ENCODE measurements around the gene TSSC4.

TSSC4 gene

DNA sequence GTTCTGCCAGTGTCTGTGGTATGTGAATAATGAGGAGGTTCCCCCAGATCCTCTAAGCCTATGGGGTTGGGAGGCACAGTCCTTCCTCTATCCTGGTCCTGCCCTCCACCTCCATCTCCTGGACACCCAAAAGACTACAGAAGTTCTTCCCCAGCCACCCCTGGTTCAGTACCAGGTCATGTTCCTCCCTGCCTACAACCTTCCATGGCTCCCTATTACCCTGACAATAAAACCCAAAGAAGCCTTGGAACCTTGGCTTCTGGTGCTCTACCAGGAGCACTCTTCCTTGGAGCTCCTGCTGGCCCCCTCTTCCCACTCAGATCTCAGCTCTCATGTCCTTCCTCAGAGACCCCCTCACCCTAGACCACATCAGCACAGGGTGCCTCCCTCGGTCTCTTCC lies 30.8 kb downstream of the TSSC4 start:
- DNase-seq (ENCODE audit: low read depth in 1 of 2, low spot score in 1 of 2), result no peak

DNA sequence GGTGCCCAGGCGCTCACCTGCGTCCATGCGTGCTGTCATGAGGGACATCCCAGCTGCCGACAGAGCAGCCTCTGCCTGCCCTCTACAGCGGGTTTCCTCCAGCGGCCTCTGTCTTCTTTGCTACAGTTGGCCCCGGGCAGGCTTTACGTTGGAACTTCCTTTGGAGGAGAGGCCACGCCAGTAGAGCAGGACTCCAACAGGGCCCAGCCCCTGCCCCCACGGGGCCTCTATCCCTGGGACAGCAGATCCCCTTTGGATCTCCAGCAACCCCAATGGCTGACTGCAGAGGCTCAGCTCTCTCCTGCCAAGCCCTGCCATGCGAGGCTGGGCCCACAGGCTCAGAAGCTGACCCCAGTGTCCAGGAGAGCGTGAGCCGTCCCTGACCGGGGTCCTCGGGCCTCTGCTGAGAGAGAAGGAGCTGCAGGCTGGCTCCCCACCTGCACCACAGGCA lies 31.6 kb downstream of the TSSC4 start:
- no peak for DNase-seq (ENCODE audit: low read depth in 1 of 2, low spot score in 1 of 2)

DNA sequence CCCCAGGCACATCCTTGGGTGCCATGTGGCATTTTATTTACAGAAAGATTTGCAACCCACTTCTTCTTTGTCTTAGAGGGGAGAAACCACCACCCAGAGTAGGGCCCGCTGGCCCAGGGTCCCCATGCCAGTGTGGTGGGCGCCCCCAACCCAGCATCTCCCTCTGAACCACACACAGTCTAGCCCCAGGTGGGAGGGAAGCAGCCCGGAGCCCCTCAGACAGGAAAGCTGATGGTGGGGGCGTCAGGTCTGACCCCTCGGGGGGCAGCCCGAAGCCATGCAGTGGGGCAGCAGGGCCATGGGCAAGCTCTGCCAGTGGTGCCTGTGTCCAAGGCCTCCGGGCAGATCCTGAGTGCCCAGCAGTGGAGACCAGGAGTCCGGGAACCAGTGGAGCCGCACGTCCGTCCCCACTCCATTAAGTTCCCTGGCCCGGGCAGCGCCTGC lies 32.1 kb downstream of the TSSC4 start:
- DNase-seq (ENCODE audit: low read depth in 1 of 2, low spot score in 1 of 2), result no peak

DNA sequence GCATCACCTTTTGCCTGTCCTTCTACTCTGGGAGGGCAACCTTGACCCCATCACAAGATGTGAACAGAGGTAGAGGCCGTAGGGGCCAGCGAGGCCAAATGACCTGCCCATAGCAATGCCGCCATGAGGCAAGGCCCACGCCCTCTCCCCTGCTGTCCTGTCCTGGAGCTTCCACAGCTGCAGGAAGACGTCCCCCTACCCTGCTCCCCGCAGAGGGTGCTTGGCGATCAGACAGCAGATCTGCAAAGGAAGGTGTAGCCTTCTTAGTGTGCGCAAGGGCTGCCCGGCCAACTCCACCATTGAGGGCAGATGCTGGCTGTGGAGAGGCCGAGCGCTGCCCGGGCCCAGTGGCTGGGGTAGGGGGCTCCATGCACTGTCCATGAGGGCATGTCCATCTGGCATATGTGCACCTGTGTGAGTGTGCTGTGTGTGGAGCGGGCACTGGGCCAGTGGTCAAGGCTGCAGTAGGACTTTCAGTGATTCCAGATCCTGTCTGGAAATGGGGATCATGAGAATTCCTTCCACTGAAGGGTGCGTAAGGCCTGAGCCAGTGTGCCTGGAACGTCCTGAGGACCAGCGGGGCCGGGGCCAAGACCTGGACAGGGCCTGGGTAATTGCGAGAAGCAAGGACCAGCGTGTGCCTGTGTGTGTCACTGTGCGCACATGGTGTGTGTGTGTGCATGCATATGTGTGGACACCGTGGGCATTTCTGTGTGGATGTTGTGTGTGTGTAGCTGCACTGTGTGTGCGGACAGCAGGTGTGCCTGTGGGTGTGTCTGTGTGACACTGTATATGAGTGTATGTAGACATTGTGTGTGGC lies 32.8 kb downstream of the TSSC4 start:
- no peak for DNase-seq (ENCODE audit: low read depth in 1 of 2, low spot score in 1 of 2)

DNA sequence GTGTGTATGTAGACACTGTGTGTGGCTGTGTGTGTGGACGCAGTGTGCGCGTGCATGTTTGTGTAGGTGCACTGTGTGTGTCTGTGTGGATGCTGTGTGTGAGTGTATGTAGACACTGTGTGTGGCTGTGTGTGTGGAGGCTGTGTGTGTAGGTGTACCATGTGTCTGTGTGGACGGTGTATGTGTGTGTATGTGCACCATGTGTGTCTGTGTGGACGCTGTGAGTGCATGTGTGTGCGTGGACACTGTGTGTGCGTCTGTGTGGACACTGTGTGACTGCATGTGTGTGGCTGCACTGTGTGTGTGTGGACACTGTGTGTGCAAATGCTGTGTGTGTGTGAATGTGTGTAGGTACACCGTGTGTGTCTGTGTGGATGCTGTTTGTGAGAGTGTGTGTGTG lies 33.5 kb downstream of the TSSC4 start:
- no peak for DNase-seq (ENCODE audit: low read depth in 1 of 2, low spot score in 1 of 2)

DNA sequence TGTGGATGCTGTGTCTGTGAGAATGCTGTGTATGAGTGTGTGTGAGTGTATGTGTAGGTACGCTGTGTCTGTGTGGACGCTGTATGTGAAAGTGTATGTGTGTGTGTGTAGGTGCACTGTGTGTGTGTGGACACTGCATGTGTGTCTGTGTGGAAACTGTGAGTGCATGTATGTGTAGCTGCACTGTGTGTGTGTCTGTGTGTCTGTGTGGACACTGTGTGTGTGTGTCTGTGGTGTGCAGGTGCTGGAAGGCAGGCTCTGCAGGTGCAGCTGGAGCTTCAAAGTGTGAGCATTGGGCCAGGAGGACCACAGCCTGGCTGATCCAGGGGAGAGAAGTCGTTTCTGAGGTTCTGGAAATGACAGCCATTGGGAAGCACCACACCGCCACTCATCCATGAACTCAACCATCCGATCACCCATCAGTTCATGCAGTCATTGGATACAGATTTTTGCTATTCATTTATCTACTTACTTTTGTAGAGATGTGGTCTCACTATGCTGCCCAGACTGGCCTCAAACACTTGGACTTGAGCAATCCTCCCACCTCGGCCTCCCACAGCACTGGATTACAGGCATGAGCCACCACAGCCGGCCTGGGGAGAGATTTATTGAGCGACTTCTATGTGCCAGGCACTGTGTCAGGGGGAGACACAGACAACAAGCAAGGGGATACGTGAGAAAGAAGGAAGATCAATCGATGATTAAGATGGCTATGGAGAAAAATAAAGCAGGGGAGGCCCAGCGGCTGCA lies 34.1 kb downstream of the TSSC4 start:
- DNase-seq (ENCODE audit: low read depth in 1 of 2, low spot score in 1 of 2), result no peak

DNA sequence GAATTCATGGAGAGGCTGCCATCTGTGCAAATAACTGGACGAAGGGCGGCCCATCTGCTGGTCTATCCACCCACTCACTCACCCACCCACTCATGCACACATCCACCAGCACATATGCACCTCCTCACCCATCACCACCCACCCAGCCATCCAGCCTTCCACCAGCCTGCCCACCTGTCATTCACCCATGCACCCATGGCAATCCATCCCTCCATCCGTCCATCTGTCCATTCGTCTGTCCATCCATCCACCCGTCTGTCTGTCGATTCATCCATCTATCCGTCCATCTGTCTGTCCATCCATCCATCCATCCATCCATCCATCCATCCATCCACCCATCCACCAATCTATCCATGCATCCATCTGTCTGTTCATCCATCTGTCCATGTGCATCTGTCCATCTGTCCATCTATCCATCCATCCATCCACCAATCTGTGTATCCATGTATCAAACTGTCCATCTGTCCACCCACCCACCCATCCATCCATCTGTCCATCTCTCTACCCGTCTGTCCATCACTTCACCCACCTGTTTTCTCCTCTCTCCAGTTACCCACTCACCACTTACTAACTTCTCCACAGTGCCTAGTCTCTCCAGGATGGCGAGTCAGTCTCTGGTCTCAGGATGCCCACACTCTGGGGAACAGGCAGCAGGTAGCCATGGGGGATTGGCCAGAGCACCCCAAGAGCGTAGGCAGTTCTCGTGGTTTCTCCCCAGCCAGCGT lies 34.9 kb downstream of the TSSC4 start:
- no peak for DNase-seq (ENCODE audit: low read depth in 1 of 2, low spot score in 1 of 2)

DNA sequence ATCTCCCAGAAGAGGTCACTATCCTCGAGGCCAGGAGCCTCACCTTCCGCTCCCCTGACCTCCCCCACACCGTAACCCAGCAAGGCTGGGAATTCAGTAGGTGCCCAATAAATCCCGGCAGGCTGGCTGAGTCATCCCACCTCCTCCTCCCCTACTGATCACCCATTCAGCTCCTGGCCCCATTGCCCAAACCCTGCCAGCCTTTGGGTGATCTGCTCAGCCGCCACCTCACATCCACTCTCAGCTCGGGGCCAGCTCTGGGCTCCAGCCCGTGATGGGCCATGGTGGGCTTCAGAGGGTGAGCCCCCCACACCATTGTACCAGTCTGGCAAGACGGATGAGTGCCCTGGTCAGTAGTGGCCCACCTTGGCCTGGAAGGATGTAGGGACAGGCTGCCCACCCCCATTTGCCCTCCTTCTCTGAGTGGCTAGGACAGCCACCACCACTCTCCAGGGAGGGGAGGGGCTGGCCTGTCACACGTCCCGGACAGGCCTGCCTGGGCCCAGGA lies 35.5 kb downstream of the TSSC4 start:
- DNase-seq (ENCODE audit: low read depth in 1 of 2, low spot score in 1 of 2), result no peak

DNA sequence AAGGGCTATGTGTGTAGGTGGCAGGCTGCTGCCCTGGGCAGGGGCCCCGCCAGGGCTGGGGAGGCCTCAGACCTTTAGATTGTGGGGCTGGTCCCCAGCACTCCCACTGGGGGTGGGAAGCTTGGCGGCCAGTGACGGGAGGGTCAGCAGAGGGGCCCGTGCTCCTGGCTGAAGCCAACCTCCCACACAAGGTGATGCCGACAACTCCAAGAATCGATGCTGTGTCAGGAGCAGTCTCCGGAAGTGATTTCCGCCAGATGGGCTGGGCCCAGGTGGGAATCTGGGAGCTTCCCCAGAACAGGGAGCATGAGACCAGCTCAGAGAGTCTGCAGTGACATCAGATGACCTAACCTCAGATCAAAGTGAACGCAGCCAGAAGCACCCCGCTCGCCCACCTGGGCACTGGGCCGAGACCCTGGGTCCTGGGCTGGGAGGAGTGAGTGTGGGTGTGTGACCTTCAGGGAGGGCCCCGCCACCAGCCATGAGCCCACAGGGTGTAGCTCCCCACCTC lies 36.0 kb downstream of the TSSC4 start:
- no peak for DNase-seq (ENCODE audit: low read depth in 1 of 2, low spot score in 1 of 2)

DNA sequence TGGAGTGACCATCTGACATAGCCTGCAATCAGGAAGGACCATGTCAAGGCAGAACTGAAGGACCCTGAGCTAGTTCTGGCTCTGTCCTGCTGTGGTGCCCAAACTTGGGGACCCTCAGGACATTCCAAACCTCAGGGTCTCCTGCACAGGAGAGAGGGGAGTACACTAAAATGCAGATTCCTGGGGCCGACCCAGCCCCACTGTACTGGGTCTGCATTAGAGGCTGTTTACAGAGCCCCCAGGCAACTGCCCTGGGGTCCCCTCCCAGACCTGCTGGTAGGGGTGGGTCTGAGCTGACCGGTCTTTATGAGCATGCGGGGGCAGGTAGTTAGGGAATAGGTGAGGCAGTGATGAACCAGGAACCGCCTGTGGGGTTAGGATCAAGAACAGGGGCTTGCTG lies 37.0 kb downstream of the TSSC4 start:
- DNase-seq (ENCODE audit: low read depth in 1 of 2, low spot score in 1 of 2), result no peak

DNA sequence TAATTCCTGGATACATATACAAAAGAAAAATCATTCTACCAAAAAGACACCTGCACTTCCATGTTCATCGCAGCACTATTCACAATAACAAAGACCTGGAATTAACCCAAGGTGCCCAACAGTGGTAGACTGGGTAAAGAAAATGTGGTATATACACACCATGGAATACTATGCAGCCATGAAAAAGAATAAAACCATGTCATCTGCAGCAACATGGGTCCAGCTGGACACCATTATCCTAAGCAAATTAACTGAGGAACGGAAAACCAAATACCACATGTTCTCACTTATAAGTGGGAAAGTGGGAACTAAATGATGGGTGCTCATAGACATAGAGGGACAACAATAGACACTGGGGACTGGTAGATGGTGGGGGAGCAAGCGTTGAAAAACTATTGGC lies 39.3 kb downstream of the TSSC4 start:
- DNase-seq (ENCODE audit: low read depth in 1 of 2, low spot score in 1 of 2), result no peak

DNA sequence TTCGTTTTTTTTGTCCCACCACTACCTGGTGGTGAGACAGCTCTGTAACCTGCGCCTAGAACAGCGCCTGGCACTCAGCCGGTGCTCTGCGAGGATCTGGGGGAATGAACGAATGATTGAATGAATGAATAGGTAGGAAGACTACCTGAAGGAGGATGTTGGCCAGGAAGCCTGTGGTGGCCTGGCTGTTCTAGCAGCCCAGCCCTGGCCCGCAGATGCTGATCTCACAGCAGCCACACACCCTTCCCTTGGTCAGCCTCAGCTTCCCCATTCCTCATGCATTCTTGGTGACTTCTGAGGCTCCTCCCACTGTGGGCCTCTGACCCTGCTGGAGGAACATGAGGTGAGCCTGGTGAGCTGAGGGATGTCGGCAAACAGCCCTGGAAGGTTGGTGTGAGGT lies 40.1 kb downstream of the TSSC4 start:
- DNase-seq (ENCODE audit: low read depth in 1 of 2, low spot score in 1 of 2), result no peak

DNA sequence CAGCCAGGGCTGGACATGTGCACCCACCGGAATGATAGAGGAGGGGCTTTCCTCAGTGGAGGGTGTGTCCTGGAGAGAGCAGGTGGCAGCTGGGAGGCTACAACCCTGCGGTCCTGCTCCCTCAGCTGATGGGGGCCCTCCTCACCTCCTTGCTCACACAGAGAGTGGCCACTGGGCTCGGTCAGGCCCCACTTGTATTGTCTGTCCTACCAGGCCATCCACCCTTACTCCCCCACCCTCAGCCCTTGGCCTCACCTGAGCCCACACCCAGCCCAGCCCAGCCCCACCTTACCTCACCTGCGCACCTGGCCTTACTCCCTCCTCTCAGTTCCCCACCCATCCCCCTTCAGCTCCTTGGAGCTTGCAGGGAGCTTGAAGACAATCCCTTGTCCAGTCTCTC lies 40.6 kb downstream of the TSSC4 start:
- no peak for DNase-seq (ENCODE audit: low read depth in 1 of 2, low spot score in 1 of 2)

DNA sequence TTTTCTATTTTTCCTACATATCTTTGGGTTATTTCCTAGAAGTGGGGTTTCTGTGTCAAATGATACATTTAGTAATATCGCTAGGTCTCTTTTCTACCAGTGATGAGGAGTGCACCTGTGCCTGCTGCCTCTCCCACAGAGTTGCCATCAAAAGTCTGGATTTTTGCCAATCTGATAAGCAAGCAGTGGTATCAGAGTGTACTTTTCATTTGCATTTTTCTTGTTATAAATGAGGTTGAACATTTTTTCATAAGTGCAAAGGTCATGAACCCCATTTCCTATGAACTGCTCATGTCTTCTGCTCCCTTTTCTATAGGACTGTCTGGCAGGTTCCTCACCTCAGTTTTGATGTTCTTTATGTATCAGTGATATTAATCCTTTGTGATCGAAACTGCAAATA lies 42.0 kb downstream of the TSSC4 start:
- DNase-seq (ENCODE audit: low read depth in 1 of 2, low spot score in 1 of 2), result no peak

DNA sequence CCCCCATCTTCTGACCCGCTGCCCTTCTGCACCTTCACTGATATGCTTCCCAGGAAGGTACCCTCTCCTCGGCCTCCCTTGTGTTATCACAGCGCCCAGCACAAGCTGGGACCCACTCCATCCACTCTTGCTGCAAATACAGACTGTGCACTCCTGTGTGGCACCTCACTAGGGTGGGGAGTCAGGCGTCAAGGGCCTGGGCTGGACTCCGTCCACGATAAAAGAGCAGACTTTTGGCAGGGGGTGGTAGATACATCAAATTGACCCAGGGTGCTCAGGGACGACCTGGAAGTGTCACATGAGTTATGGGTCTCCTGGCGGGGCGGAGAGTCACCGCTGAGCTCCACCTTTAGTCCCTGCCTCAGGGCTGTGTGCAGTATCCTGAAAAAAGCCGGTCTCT lies 42.9 kb downstream of the TSSC4 start:
- no peak for DNase-seq (ENCODE audit: low read depth in 1 of 2, low spot score in 1 of 2)

DNA sequence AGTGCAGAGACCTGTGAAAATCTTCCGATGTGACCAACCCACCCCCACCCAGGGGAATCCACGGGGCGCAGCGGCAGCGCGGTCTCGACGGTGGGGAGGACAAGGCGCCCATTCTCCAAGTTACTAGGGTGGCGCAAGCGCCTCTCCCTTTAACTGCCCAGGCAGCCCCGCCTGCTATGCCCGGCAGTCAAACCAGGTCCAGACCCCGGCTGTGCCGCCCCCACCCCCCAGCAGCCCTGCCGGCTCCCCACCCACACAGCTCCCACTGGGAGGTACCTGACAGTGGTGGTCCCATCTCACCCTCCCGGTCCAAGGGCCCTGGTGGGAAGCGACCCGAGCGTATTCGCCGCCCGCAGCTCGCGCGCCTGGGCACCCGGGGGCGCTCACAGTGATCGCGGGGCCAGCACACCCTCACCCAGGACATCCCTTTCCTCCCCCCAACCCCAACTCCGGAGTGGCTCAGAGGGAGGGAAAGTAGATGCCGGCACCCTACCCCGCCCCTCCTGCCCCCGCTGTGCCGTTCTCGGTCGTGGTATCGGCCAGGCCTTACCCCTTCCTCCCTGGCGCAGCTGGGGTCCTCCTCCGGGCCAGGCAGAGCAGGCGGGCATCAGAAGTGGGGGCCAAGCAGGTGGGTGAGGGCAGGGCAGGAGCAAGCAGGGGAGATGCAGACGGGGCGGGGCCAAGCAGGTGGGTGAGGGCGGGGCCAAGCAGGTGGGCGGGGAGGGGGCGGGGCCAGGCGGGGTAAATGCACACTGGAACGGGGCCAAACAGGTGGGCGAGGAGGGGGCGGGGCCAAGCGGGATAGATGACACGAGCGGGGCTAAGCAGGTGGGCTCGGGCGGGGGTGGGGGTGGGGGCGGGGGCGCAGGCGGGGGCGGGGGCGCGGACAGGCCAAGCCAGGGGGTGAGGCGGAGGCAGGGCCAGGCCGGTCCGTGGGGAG lies 43.6 kb downstream of the TSSC4 start, which contains the start of gene TRPM5:
Gene TRPM5 (minus strand): TSS at position 634 of the 940 bp plus-strand sequence. CDS start 21,478 bp downstream, outside the sequence.
- DNase-seq (ENCODE audit: low read depth in 1 of 2, low spot score in 1 of 2), result peak; percentile 55 to 73

DNA sequence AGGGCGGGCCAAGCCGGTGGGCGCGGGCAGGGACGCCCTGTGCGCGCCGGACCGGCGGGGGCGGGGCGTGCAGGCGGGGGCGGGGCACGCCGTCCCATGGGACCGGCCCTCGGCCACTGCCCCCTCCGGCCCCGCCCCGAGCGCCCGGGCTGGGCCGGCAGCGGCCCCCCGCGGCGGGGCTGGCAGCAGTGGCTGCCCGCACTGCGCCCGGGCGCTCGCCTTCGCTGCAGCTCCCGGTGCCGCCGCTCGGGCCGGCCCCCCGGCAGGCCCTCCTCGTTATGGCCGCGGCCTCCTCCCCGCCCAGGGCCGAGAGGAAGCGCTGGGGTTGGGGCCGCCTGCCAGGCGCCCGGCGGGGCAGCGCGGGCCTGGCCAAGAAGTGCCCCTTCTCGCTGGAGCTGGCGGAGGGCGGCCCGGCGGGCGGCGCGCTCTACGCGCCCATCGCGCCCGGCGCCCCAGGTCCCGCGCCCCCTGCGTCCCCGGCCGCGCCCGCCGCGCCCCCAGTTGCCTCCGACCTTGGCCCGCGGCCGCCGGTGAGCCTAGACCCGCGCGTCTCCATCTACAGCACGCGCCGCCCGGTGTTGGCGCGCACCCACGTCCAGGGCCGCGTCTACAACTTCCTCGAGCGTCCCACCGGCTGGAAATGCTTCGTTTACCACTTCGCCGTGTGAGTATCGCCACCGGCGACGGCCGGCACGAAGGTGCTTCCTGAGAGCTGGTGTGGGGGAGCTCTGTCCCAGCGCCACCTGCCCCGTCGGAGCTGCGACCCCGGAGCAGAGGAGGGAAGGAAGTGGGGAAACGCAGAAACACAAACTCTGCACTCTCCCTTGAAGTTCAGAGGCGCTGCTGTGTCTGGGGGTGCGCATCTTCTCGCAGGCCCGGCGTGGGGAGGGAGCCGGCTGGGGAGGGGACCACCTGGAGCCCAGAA lies 44.5 kb downstream of the TSSC4 start, which contains the start of gene KCNQ1:
Gene KCNQ1 (plus strand): TSS at position 188 of the 925 bp plus-strand sequence. CDS start 91 bp downstream, at position 279.
- DNase-seq (ENCODE audit: low read depth in 1 of 2, low spot score in 1 of 2), result peak in 1 of 2 donors; percentile 20

DNA sequence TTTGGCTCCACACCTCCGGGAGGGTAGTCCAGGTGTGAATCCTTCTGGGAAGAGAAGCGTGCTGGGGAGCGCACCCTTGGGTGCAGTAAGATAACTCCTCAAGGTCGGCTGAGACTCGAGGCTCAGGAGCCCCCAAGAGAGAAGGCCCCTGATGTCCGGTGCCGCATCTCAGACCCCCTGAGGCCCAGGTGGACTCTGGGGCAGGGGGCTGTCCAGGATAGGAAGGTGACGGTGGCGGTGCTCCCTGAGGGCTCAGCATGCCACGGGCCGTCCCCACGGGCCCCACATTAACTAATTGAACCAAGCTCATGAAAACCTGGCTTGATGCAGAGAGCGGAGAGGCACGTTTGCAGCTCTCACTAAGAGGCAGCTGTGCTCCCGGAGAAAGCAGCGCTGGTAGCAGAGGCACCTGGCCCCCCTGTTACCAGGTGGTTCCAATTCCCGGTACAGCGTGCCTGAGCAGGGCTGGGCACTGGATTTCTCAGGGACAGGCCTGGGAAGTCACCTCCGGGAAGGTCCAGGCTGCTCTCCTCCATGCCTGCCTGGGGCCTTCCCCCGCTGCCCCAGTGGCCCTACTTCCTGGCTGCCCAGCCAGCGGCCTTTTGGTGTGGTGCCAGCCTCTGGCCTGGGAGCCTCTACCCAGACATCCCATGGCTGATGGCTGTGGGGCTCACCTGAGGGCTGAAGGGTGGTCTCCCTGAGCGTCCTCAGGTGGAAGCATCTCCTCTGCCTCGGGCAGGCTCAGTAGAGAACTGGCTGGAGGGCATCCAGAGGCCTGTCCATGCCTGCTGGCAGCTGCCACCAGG lies 45.4 kb downstream of the TSSC4 start:
- DNase-seq (ENCODE audit: low read depth in 1 of 2, low spot score in 1 of 2), result no peak
